GM19468 (cell line): ENCODE measurements around the gene SUV39H2.
"Not testable (repeated sequence)": the region's sequence is repeated elsewhere in the genome, so short reads cannot be mapped to it uniquely, and the experiment has no call there.

ENCODE experiments used
- ATAC-seq: cut with Tn5 transposase; IDR thresholded peaks from one replicate; pipeline ENCODE4 v1.9.1; 2021; ENCODE audit warnings: mild to moderate bottlenecking, moderate library complexity, moderate number of reproducible peaks; ENCODE audit not compliant: unreplicated experiment; ENCODE audit errors: extremely low read depth

The SUV39H2 gene

DNA sequence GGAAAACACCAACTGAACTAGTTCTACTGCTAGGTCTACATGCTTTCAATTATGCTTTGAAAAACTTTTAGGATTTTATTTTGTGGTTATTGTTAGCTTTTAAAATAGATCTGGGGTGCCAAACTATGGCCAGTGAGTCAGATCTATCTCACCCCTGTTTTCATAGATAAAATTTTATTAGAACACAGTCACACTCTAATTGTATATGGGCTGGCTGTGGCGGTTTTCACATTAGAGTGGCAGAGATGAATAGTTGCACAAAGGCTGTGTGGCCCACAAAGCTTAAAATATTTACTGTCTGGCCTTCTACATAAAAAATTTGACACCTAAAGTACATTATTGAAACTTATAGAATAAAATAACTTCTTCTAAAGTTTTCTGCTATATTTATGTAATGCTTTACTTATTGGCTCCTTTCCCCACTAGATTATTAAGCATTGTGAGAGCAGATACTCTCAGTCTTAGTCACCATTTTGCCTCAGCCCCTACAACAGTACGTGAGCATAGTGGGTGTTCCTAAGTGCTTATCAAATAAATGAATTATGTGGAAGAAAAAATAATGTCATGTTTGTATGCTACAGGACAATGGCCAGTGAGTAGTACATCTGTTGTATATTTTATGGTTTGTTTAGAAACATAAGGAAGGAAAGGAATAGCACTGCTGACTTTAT is 5.4 kb upstream of the SUV39H2 start:
- ATAC-seq: no peak

DNA sequence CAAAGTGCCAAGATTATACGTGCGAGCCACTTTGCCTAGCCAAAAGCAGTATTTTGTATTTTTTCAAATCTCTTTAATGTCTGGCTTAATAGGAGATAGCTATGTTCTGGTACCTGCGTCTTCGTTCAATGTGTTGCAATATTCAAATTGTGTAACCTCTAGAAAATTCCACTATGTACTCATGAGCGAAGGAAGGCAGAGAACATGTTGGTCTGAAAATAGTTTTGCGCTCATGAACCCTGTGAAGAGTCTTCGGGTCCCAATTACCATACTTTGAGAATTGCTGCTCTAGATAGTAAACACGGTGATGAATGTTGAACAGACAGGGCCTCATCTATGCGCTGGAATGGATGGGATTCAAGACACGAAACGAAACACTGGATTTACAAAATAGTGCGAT is 2.7 kb upstream of the SUV39H2 start:
- ATAC-seq: no peak

DNA sequence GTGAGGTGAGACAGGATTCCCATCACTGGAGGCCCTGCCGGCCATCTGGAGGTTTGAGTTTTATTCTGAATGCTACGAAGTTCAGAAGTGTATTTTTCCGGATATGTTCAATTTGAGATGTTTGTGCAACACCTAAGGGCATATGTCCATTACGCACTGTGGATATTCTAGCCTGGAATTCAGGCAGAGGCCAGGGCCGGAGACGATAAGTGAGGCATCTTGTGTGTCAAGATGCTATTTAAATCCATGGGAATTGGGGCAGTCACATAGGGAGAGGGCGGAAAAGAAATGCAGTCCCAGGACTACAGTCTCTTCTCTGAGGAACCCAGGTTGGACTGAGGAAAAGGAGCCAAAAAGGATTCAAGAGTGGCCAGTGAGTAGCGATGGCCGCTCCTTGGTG is 1.9 kb upstream of the SUV39H2 start:
- no peak for ATAC-seq

DNA sequence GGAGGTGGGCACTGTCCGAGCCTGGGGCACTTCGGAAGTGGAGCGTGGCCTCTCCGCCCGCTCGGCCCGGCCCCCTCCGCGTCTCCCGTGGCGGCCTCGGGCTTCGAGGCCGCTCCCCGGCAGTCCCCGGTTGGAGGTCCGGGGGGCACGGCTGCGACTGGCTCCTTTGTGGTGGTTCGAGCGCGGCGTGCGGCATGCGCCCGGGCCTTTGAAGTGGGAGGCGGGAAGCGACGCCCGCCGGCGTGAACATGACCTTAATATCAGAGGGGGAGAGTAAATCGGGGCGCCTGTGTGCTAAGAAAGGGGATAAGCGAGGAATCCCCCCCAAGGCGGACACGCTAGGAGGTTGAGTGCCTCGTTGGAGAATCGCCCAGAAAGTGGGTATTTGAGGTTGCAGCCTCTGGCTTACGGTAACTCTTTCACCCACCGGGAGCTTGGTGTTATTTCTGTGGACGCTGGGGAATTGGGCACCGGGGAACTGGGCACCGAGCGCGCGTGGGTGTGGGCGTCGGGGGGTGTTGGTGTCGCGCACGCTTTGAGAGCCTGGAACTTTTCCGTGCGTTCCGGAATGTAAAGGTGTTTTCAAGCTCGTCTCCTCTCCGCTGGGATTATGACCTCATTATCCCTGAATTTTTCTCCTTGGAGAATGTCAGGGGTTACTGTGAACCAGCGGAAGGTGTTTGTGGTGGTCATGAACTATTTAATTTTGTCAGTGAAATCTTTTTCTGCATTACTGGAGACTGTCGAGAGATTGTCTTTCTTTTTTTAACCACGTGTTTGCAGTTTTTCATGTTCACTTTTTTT is 660 bp downstream of the SUV39H2 start:
- no peak for ATAC-seq

DNA sequence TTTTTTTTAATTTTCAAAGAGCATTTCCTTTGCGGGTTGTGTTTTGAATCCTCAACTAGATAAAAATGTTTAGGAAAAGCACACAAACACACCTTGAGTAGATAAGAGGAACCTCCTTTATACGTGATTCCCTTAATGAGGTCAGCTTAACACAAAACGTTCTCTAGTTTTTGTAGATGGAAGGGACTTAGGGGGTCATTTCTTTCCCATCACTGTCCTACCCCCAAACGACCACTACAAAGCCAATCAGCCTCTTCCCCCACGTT is 1.2 kb downstream of the SUV39H2 start:
- no peak for ATAC-seq

DNA sequence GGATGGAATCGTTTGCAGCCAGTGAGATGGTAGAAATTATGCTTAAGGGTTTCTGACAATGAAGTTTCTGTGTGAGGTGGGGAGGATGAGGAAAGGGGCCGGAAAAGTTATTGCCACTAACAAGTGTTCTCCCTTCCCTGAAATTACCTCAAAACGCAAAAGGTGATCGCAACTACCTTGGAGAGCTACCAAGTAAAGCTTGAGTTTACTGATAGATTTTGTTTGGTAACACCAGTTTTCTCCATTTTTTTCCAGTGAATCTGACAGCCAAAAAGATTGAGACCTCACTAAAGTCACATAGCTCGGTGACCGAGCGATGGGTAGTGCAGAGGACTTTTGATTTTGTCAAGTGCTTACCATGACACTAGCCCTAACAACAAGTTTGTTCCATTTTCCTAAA is 1.6 kb downstream of the SUV39H2 start:
- no peak for ATAC-seq

DNA sequence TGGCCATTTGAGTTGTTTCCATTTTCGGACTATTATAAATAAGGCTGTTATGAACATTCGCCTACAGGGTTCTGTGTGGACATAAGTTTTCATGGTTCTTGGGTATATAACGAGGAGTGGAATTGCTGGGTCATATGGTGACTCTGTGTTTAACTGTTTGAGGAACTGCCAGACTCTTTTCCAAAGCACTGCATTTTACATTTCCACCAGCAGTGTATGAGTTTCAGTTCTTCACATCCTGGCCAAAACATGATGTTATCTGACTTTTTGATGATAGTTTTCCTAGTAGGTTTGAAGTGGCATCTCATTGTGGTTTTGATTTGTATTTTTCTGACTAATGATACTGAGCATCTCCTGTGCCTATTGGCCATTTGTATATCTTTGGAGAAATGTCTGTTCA is 5.4 kb downstream of the SUV39H2 start:
- no peak for ATAC-seq

DNA sequence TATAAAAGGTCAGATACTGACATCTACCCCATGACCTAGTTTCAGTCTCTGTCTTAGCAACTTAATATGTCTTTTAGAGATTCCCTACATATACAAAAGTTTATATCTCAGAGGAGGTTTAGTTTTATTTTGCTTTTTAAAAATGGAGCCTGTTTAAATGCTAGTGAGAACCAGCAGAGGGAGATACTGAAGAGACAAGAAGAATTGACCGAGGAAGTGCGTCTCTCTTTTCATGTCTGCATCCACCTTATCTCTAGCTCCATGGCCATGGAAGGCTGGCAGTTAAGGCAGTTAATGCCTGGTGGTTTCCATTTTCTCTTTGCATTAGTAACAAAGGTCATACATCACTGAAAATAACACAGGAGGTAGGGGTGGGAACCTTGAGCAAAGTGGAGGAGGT is 10.7 kb downstream of the SUV39H2 start:
- ATAC-seq: no peak

DNA sequence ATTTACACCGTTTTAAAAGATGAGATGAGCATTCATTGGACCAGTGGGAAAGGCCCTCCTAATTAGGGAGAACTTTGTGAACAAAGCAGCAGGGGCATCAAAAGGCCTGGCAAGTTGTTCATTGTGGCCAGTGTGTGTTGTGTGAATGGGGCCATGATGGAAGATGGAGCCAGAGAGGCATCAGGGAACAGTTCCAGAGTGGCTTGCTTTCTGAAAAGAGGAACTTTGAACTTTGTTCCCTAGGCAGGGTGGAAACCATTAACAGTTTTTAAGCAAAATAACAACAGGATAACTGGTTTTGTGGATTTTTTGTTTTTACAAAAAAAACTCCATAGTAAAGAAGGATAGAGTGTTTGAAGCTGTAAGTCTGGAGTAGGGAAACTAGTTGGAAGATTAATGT is 12.5 kb downstream of the SUV39H2 start:
- ATAC-seq: no peak

DNA sequence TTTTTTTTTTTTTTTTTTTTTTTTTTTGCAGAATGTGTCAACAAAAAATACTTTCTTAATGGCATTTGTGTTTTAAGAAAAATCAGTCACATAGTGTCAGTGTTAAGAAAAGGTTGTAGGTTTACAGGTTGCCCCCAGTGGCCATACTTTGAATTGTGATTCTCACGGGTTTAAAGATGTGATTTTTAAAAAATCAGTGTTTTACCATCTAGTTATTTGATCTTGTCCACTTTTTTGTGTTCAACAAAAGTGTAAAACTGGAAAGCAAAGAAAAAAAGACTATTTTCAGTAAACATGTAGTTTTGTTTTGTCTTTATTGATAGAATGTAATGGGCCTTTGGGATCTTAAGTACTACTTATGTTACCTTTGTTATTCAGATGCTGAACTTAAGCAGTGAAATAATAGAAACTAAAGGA is 25.7 kb downstream of the SUV39H2 start:
- no peak for ATAC-seq

DNA sequence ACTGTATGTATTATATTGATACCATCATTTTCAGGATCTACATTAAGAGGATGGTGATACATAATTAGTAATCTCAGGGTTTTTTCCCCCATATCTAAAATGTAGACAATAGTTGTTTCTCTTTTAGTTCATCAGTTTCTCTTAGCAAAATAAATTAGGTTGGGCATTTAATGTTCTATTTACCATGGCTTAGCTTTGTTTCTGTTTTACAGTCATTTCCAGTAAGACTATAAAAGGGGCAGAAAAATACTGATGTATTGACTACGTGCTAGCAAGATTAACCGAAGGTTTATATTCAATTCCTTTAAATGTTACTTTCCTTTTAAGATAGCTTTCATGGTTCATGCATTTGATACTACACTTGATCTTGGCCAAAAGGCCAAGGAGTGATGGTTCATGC is 26.2 kb downstream of the SUV39H2 start:
- ATAC-seq: no peak

DNA sequence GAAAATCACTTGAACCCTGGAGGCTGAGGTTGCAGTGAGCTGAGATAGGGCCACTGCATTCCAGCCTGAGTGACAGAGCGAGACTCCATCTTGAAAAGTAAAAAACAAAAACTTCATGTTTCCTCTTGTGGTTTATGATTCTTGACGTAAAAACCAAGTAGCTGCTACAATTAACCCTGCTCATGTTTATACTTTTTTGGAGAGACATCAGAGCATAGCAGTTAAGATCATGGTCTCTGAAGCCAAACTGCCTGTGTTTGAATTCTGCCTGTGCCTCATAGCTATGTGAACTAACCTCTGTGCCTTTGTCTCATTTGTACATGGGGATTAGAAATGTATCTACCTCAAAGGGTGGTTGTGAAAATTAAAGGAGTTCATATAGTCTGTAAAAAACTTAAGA is 27.2 kb downstream of the SUV39H2 start:
- no peak for ATAC-seq

DNA sequence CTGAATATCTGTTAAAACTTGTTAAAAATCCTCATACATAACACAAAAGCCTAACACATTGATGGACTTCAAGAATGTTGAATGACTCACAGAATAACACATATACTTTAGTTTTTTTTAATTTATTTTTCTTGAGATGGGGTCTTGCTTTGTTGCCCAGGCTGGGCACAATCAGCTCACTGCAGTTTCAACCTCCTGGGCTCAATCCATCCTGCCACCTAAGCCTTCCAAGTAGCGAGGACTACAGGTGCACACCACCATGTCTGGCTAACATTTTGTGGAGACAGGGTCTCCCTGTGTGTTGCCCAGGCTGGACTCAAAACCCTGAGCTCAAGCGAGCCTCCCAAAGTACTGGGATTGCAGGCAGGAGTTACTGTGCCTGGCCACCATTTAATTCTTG is 28.1 kb downstream of the SUV39H2 start:
- ATAC-seq: no peak

DNA sequence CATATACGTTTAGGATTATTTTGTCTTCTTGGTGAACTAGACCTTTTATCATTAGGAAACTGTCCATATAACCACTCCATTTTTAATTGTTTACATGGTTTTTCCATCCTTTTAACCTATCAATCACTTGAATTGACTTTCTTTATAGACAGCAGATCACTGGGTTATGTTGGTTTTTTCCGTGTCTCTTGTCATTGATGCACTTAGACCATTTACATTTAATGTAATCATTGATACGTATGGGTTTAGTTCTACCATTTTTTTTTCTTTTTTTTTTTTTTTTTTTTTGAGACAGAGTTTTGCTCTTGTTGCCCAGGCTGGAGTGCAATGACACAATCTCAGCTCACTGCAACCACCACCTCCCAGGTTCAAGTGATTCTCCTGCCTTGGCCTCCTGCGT is 28.9 kb downstream of the SUV39H2 start:
- ATAC-seq: not testable (repeated sequence)

DNA sequence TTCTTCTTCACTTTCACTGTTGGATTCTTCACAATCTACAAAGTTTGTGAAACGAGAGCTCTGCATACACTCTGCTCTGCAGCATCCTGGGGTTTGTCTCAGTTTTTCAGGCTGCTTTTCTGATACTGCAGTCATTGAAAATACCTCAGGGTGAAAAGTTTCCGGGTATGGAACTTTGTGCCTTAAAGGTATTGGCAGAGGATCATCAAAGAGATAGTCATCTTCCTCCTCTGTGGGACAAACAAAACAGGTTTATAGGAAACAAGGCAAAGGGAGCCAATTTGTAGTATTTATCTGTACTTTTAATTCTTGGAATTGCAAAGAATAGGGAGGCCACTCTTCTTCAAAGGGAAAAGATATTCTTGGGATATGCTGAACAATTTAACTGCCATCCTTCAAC is 30.4 kb downstream of the SUV39H2 start:
- ATAC-seq: no peak

DNA sequence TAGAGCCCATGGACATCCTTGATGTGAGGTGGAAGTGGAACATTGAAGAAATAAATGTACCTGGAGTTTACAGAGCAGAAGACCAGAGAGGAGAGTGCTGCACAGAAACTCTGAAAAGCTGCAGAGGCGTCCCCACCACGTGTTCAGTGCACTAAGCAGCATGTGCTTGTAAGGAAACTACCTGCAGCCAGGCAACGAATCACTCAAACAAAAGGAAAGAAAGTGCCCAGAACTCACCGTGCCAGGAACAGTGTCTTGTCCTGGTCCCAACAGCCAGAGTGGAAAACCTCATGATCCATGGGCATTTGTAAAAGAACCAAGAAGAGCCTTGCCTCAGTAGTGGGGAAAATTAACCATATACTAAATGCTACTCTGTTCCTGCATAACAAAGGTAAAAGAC is 32.3 kb downstream of the SUV39H2 start:
- no peak for ATAC-seq

DNA sequence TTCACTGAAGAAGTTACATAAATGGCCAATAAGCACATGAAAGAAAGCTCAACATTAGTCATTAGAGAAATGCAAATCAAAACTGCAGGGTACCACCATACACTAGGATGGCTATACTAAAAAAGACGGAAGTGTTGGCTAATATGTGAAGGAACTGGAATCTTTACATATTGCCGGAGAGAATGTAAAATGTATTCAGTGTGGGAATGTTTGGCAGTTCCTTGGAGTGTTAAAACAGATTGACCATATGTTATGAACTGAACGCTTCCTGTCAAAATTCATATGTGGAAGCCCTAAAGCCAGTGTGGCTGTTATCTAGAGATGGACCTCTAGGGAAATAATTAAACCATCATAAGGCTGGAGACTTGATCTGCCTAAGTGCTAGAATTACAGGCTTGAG is 33.1 kb downstream of the SUV39H2 start:
- no peak for ATAC-seq

DNA sequence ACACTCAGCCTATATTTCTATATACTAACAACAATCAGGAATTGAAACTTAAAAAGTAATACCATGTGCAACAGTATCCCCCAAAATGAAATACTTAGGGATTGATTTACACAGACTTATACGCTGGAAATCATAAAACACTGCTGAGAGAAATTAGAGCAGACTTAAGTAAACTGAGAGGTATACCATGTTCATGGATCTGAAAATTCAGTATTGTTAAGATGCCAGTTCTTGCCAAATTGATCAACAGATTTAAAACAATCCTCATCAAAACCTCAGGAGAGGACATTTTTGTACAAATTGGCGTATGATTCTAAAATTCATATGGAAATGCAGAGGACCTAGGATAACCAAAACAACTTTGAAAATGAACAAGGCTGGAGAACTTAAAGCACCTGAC is 37.9 kb downstream of the SUV39H2 start:
- ATAC-seq: no peak

DNA sequence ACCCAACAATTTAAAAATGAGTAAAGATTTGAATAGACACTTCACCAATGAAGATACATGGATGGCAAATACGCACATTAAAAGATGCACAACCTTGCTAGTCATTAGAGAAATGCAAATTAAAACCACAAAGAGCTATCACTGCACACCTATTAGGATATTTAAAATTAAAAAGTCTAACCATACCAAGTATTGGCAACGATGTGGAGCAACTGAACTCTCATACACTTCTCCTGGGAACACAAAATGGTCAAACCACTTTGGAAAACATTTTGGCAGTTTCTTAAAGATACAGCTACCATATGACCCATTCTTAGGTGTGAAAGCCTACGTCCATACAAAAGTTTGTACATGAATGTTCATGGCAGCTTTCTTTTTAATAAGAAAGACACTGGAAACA is 39.2 kb downstream of the SUV39H2 start:
- no peak for ATAC-seq

DNA sequence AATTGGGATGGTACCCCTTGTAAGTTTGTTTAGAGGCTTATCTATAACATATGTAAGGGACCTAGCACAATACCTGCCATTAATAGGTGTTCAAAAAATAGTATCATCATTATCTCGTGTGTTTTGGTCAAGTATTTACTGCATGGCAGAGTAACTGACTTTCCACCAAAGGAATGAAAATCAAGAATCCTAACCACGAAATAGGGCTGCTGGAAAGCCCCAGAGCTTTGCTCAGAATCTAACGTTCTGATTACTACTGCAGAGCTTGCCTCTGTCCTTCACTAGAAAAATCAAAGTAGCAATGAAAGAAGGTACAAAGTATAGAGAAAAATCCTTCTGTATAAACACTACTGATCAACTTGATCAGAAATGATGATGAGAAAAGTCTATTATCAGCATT is 40.3 kb downstream of the SUV39H2 start:
- ATAC-seq: no peak

DNA sequence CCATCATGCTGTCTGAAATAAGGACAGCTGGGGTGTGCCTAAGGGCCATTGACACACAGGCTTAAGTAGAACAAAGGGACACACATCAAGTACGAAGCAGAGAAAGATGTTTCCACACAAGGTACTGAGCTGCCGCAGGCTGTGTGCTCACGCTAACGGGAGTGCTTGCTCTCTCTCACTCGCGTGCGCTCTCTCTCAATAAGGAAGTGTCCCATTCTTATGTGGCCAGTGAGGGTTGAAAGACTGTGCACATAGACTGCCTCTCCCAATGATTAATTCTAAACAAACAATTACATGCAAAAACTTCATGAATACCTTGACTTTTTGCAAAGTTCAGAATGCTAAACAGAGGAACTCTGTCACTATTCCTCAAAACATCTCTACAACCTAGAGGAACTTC is 45.3 kb downstream of the SUV39H2 start:
- ATAC-seq: no peak

DNA sequence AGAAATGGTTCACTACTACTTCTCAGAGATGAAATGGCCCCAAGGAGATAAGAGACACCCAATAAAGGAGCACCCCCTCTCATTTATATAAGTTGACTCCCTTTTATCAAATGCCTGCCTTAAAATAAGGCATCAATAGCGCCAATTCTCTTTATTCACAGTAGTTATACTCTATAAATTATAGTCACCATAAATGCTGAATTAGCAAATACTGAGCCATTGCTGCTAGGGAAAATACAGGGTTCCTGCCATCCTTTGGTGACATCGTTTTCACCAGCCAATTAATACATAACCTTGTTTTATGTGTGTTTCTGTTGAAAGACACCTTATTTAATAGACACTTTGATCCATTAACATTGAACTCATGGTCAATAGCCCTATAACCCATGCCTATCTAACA is 46.6 kb downstream of the SUV39H2 start:
- no peak for ATAC-seq
